Measurements from ENCODE around the gene ZNF697. TPM values are rescaled to one million over a fixed set of nuclear protein-coding genes. Genes with fewer than 3 reads are reported as not detected.

The ZNF697 gene
- total RNA-seq, 4 donors from 2014 or later, result 6.4 to 12.7 (median 10.2) TPM

DNA sequence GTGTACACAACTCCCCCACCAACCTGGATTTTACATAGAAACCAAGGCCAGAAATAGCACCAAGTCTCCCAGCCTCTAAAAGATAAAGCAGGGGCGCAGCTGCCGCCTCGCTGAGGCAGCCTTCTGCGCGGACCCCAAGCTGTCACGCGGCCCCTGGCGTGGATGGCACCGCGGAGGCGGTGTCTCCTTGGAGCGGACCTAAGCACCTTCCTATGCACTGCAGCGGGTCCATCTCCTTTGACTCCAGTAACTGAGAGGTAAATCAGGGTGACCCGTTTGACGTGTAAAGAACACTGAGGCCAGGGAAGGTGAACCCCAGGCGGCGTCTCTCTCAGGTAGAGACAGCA lies 17.0 kb downstream of the ZNF697 start:
- TF ChIP-seq CTCF (IDR thresholded peaks at IDR 0.05; ENCODE audit: low read depth), result no peak

- TF ChIP-seq CTCF (IDR thresholded peaks at IDR 0.05; ENCODE audit: low read depth), result no peak
These were observed 21.2 kb downstream of the ZNF697 start for GRCh38 chr1:119626841-119627240.

DNA sequence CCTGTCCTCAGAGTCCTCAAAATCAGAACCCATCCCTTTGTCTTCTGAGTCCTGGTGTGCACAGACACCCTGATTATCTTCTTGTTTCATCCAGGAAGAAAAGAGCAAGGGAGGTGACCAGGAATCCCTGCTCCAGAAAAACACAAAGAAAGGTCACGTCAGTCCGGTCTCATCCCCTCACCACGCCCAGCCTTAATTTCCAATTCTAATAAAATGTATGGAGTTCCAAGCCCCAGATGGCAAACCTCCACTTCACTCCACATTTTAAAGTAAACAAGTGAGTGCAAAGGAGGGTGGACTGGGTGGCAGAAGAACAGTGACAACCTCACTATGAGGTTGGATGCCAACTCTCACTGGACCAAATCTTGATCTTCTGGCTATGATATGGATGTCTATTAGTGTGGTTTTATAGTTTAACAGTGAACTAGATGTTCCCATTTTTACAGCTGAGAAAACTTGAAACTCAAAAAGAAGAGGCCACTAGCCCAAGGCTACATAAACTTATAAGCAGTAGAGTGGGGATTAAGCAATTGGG lies 22.0 kb downstream of the ZNF697 start:
- no peak for TF ChIP-seq CTCF (IDR thresholded peaks at IDR 0.05; ENCODE audit: low read depth)

DNA sequence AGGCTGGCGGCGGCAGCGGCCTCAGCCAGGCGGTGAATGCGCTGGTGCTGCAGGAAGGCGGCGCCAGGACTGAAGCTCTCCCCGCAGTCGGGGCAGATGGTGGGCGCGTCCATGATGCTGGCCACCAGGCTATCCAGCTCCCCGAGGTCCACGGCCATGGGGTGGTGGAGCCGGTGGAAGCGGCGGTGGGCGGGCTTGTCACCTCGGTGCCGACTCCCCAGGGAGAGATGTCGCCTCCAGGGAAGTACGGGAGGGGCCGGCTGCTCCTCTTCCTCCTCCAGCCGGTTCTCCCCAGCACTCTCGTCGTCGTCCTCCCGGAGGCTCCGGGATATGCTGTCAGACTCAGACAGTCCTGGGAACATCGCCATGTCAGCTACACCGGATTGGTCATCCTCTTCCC lies 24.4 kb downstream of the ZNF697 start:
- no peak for TF ChIP-seq CTCF (IDR thresholded peaks at IDR 0.05; ENCODE audit: low read depth)

GRCh38 chr1:119623193-119623515 lies 24.9 kb downstream of the ZNF697 start:
- TF ChIP-seq CTCF (IDR thresholded peaks at IDR 0.05; ENCODE audit: low read depth), result no peak

GRCh38 chr1:119622311-119623192 lies 25.5 kb downstream of the ZNF697 start:
- TF ChIP-seq CTCF (IDR thresholded peaks at IDR 0.05; ENCODE audit: low read depth), result no peak

GRCh38 chr1:119621705-119622104 lies 26.4 kb downstream of the ZNF697 start:
- no peak for TF ChIP-seq CTCF (IDR thresholded peaks at IDR 0.05; ENCODE audit: low read depth)
